ENCODE results near the gene KCNQ1. TPM values are rescaled to one million over a fixed set of nuclear protein-coding genes. Genes with fewer than 3 reads are reported as not detected.

The KCNQ1 gene
- total and polyA plus RNA-seq, 2 of the 13 experiments (the other 11 are each of a cell fraction or from before 2014, with no cell fraction given), result 0.02 to 0.08 TPM

GRCh38 chr11:2563213-2564007 lies 118.6 kb downstream of the KCNQ1 start (continued):
- TF ChIP-seq, protein P1, sequence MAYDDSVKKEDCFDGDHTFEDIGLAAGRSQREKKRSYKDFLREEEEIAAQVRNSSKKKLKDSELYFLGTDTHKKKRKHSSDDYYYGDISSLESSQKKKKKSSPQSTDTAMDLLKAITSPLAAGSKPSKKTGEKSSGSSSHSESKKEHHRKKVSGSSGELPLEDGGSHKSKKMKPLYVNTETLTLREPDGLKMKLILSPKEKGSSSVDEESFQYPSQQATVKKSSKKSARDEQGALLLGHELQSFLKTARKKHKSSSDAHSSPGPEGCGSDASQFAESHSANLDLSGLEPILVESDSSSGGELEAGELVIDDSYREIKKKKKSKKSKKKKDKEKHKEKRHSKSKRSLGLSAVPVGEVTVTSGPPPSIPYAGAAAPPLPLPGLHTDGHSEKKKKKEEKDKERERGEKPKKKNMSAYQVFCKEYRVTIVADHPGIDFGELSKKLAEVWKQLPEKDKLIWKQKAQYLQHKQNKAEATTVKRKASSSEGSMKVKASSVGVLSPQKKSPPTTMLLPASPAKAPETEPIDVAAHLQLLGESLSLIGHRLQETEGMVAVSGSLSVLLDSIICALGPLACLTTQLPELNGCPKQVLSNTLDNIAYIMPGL (CRISPR knock-in tag; IDR thresholded peaks at IDR 0.05; ENCODE audit: borderline replicate concordance in 1 of 2, low read depth in 1 of 2), result peak in 1 of 2 experiments; percentile 54; a peak in 2 of 4 replicates
- TF ChIP-seq ELK4 (CRISPR knock-in tag; IDR thresholded peaks at IDR 0.05; ENCODE audit: borderline replicate concordance), result no peak
- TF ChIP-seq MATR3 (CRISPR knock-in tag; IDR thresholded peaks at IDR 0.05), result no peak
- TF ChIP-seq HDAC1 (CRISPR knock-in tag; IDR thresholded peaks at IDR 0.05), result peak; percentile 73
- TF ChIP-seq PLSCR1 (CRISPR knock-in tag; IDR thresholded peaks at IDR 0.05; ENCODE audit: borderline replicate concordance), result no peak
- peak; percentile 36; the same call in 1 of the 2 replicates for TF ChIP-seq SMC3 (IDR thresholded peaks at IDR 0.05; ENCODE audit: low read length)
- peak; percentile 80 for TF ChIP-seq MLX (CRISPR knock-in tag; IDR thresholded peaks at IDR 0.05)
- no peak for TF ChIP-seq SMARCC2 (IDR thresholded peaks at IDR 0.05)
- no peak for TF ChIP-seq KDM5A (IDR thresholded peaks at IDR 0.05; ENCODE audit: borderline replicate concordance, low read length)
- no peak for TF ChIP-seq ZNF850 (CRISPR knock-in tag; conservative IDR thresholded peaks at IDR 0.05)
- no peak for TF ChIP-seq HHEX (CRISPR knock-in tag; IDR thresholded peaks at IDR 0.05)
- peak; percentile 41; the same call in 1 of the 2 replicates for TF ChIP-seq ZMYM2 (CRISPR knock-in tag; IDR thresholded peaks at IDR 0.05)
- no peak; the same call in 1 of the 2 replicates for TF ChIP-seq ONECUT2 (CRISPR knock-in tag; IDR thresholded peaks at IDR 0.05)
- no peak for TF ChIP-seq MTERF4 (CRISPR knock-in tag; IDR thresholded peaks at IDR 0.05)
- TF ChIP-seq ZFP36L2 (CRISPR knock-in tag; IDR thresholded peaks at IDR 0.05), result no peak
- no peak for TF ChIP-seq CENPX (CRISPR knock-in tag; IDR thresholded peaks at IDR 0.05)
- peak; percentile 82 for TF ChIP-seq FOXA3 (CRISPR knock-in tag; IDR thresholded peaks at IDR 0.05)
- no peak for TF ChIP-seq ZNF546 (CRISPR knock-in tag; conservative IDR thresholded peaks at IDR 0.05)
- TF ChIP-seq GTF2F1 (IDR thresholded peaks at IDR 0.05; ENCODE audit: low read length), result no peak
- TF ChIP-seq PLRG1 (conservative IDR thresholded peaks at IDR 0.05), result no peak
- TF ChIP-seq SOX5 (CRISPR knock-in tag; IDR thresholded peaks at IDR 0.05; ENCODE audit: borderline replicate concordance), result peak; percentile 92
- TF ChIP-seq, protein P2, sequence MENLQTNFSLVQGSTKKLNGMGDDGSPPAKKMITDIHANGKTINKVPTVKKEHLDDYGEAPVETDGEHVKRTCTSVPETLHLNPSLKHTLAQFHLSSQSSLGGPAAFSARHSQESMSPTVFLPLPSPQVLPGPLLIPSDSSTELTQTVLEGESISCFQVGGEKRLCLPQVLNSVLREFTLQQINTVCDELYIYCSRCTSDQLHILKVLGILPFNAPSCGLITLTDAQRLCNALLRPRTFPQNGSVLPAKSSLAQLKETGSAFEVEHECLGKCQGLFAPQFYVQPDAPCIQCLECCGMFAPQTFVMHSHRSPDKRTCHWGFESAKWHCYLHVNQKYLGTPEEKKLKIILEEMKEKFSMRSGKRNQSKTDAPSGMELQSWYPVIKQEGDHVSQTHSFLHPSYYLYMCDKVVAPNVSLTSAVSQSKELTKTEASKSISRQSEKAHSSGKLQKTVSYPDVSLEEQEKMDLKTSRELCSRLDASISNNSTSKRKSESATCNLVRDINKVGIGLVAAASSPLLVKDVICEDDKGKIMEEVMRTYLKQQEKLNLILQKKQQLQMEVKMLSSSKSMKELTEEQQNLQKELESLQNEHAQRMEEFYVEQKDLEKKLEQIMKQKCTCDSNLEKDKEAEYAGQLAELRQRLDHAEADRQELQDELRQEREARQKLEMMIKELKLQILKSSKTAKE (CRISPR knock-in tag; IDR thresholded peaks at IDR 0.05; ENCODE audit: borderline replicate concordance), result no peak; the same call in 1 of the 2 replicates
- TF ChIP-seq ASH2L (IDR thresholded peaks at IDR 0.05; ENCODE audit: insufficient read length, low read depth, low read length), result peak; percentile 68

Data from HepG2 (cell line).